Sigmoid colon (tissue), 7 donors: ENCODE results near the gene VRK2. TPM values are rescaled to one million over a fixed set of nuclear protein-coding genes. Genes with fewer than 3 reads are reported as not detected.

ENCODE experiments used
- DNase-seq: peaks from one replicate; pipeline ENCODE4 v3.0.0-alpha.2; 2019
- H3K27ac ChIP-seq, 4 donors: fragments of 200-600 bp; sonication (generic); one replicate each; pipeline ENCODE4 v1.5.1; 2016 to 2019; ENCODE audit warnings: mild to moderate bottlenecking in 1 of 4
- H3K27me3 ChIP-seq, 3 donors: fragments of 200-600 bp; sonication (generic); one replicate each; pipeline ENCODE4 v1.5.1; 2019; ENCODE audit warnings: mild to moderate bottlenecking in 1 of 3
- H3K36me3 ChIP-seq, 4 donors: fragments of 200-600 bp; sonication (generic); one replicate each; pipeline ENCODE4 v1.5.1; 2016 to 2019
- H3K4me1 ChIP-seq, 4 donors: fragments of 200-600 bp; sonication (generic); one replicate each; pipeline ENCODE4 v1.5.1; 2017 to 2019
- H3K4me3 ChIP-seq, 4 donors: fragments of 200-600 bp; sonication (generic); one replicate each; pipeline ENCODE4 v1.5.1; 2017 to 2019; ENCODE audit warnings: mild to moderate bottlenecking in 2 of 4, moderate library complexity in 1 of 4
- H3K9me3 ChIP-seq, 4 donors: fragments of 200-600 bp in 3 of 4; sonication (generic) in 3 of 4; one replicate each; pipeline versions ENCODE4 v1.5.1 to v1.6.1; 2013 to 2019
- CTCF ChIP-seq, 4 experiments: fragments of 450-650 bp in 3 of 4; fragments of 200-600 bp in 1 of 4; IDR thresholded peaks; one replicate each; pipeline ENCODE4 v1.5.1; 2016 to 2019; ENCODE audit warnings: antibody characterized with exemption in 4 of 4, mild to moderate bottlenecking in 3 of 4, moderate library complexity in 2 of 4
- EP300 ChIP-seq, 4 donors: sonication (generic); formaldehyde crosslinking; IDR thresholded peaks; one replicate each; pipeline ENCODE4 v1.6.1; 2017; ENCODE audit warnings: antibody characterized with exemption in 4 of 4
- POLR2A ChIP-seq, 2 donors: fragments of 450-650 bp; IDR thresholded peaks; one replicate each; pipeline ENCODE4 v1.6.1; 2016; ENCODE audit warnings: antibody characterized with exemption in 2 of 2, mild to moderate bottlenecking in 2 of 2, moderate library complexity in 2 of 2
- POLR2AphosphoS5 ChIP-seq, 4 donors: sonication (generic); formaldehyde crosslinking; IDR thresholded peaks; one replicate each; pipeline ENCODE4 v1.6.1; 2017; ENCODE audit warnings: antibody characterized with exemption in 4 of 4
- WGBS, 2 donors: extraction: QIAGEN DNeasy Blood & Tissue Kit; methylation state at CpG; one replicate each; pipeline ENCODE4 v1.1.7; 2013; 5-methylcytosine and 5-hydroxymethylcytosine counted together
- intact Hi-C: fragments of 100-400 bp; cut with DNase I; formaldehyde crosslinking; loops from one replicate; pipeline ENCODE4 v1.15.1; 2023
- polyA plus RNA-seq, 3 donors: library from polyadenylated mRNA; stranded (reverse); fragments of 200-250 nt; gene quantifications; one replicate each; pipeline ENCODE4 v1.2.3, GENCODE V29; 2013
- total RNA-seq, 4 donors: library from RNA; depleted of rRNA; stranded (reverse); fragments of >200 nt; gene quantifications; one replicate each; pipeline ENCODE4 v1.1.0, GENCODE V29; 2016
- donor health status: healthy with polysubstance abuse.
- donor health status: Bipolar disorder and iron deficiency.
- donor health status: healthy.

The VRK2 gene
- total and polyA plus RNA-seq, 7 donors = 6.6 to 32.8 (median 22.7) TPM

- 95 to 97% methylated on average over 3 of the region's 3 CpGs for WGBS, 2 donors
- Histone ChIP-seq H3K4me1 (peaks cover 0 to 31% (median 20%) of the 10 kb centered on the region in 4 donors), H3K9me3 (no peaks in the 10 kb centered on the region), H3K4me3 (no peak overlapping the region), H3K27me3 (no peaks in the 10 kb centered on the region), H3K36me3 (peaks cover 0 to 2% (median 0%) of the 10 kb centered on the region in 4 donors), H3K27ac (no peak overlapping the region)
- DNase-seq = no peak
- no peak for TF ChIP-seq CTCF (IDR thresholded peaks at IDR 0.05)
- TF ChIP-seq POLR2A (IDR thresholded peaks at IDR 0.05) = no peak
- intact Hi-C loops = no loop called here
These were observed 2.5 kb upstream of the VRK2 start for GRCh38 chr2:58044145-58044544.

GRCh38 chr2:58045580-58046334 is 849 bp upstream of the VRK2 start:
- Histone ChIP-seq H3K27ac (peak overlapping the region; percentile 92 to 97 (median 95)), H3K4me1 (peaks cover 0 to 31% (median 20%) of the 10 kb centered on the region in 4 donors), H3K36me3 (peaks cover 0 to 5% (median 0%) of the 10 kb centered on the region in 4 donors), H3K27me3 (no peaks in the 10 kb centered on the region), H3K9me3 (no peaks in the 10 kb centered on the region), H3K4me3 (peak overlapping the region; percentile 60 to 81 (median 76))
- TF ChIP-seq POLR2AphosphoS5 (IDR thresholded peaks at IDR 0.05) = no peak
- TF ChIP-seq EP300 (IDR thresholded peaks at IDR 0.05) = no peak
- TF ChIP-seq POLR2A (IDR thresholded peaks at IDR 0.05) = no peak
- no peak for TF ChIP-seq CTCF (IDR thresholded peaks at IDR 0.05)
- WGBS, 2 donors = 59 to 71% methylated on average over 17 of the region's 17 CpGs
- intact Hi-C loops = no loop called here
- DNase-seq = no peak

GRCh38 chr2:58046335-58046584 is 346 bp upstream of the VRK2 start:
- DNase-seq = no peak
- no peaks in the 10 kb centered on the region for H3K9me3 ChIP-seq
- H3K27me3 ChIP-seq = no peaks in the 10 kb centered on the region
- TF ChIP-seq POLR2A (IDR thresholded peaks at IDR 0.05) (no peak), EP300 (IDR thresholded peaks at IDR 0.05) (no peak), CTCF (IDR thresholded peaks at IDR 0.05) (no peak), POLR2AphosphoS5 (IDR thresholded peaks at IDR 0.05) (no peak)
- peak overlapping the region; percentile 92 to 97 (median 95) for H3K27ac ChIP-seq
- peaks cover 0 to 31% (median 20%) of the 10 kb centered on the region in 4 donors for H3K4me1 ChIP-seq
- 0 to 1% methylated on average over 14 of the region's 14 CpGs for WGBS, 2 donors
- intact Hi-C loops = no loop called here
- H3K36me3 ChIP-seq = peaks cover 0 to 5% (median 0%) of the 10 kb centered on the region in 4 donors
- H3K4me3 ChIP-seq = peak overlapping the region; percentile 60 to 81 (median 76)

GRCh38 chr2:58047373-58047935 is 848 bp downstream of the VRK2 start:
- H3K27me3 ChIP-seq = no peaks in the 10 kb centered on the region
- intact Hi-C loops = no loop called here
- H3K4me1 ChIP-seq = peaks cover 0 to 27% (median 19%) of the 10 kb centered on the region in 4 donors
- peak overlapping the region; percentile 92 to 97 (median 95) for H3K27ac ChIP-seq
- H3K9me3 ChIP-seq = no peaks in the 10 kb centered on the region
- peaks cover 0 to 5% (median 0%) of the 10 kb centered on the region in 4 donors for H3K36me3 ChIP-seq
- no peak for DNase-seq
- 8 to 27% methylated on average over 13 of the region's 13 CpGs for WGBS, 2 donors
- TF ChIP-seq POLR2A (IDR thresholded peaks at IDR 0.05) (no peak), EP300 (IDR thresholded peaks at IDR 0.05) (no peak), CTCF (IDR thresholded peaks at IDR 0.05) (no peak), POLR2AphosphoS5 (IDR thresholded peaks at IDR 0.05) (no peak)
- peak overlapping the region; percentile 60 to 81 (median 76) for H3K4me3 ChIP-seq
